Measurements from ENCODE around the gene MARCHF3. TPM values are rescaled to one million over a fixed set of nuclear protein-coding genes. Genes with fewer than 3 reads are reported as not detected.
A peak's percentile ranks its signal among the peaks of the same experiment; 100 is the strongest.

MARCHF3 gene
- total and polyA plus RNA-seq, 2 donors (not counting 3 experiments of a cell fraction or from before 2014, with no cell fraction given): 31.9 to 35.0 TPM

GRCh38 chr5:126970517-126971017, 59.8 kb downstream of the MARCHF3 start:
- BruUV-seq (replicated peaks): no TSS peak
- H3K4me2 ChIP-seq (ENCODE audit: insufficient read depth, low read length): peak overlapping the region; percentile 46
- no peak for TF ChIP-seq EZH2 (IDR thresholded peaks at IDR 0.05; ENCODE audit: borderline replicate concordance, low read depth, low read length, severe bottlenecking)
- peak; percentile 63 for TF ChIP-seq POLR2AphosphoS5 (IDR thresholded peaks at IDR 0.05; ENCODE audit: insufficient read depth, low read depth, low read length)
- peak; percentile 91 for TF ChIP-seq GATA2 (IDR thresholded peaks at IDR 0.05; ENCODE audit: insufficient read depth, insufficient read length, low read depth, low read length)
- no peak for TF ChIP-seq CTCF (IDR thresholded peaks at IDR 0.05; ENCODE audit: extremely low read depth in 1 of 2, insufficient read depth in 1 of 2, low read depth in 1 of 2, low read length in 2 of 2)
- no peak for TF ChIP-seq JUN (IDR thresholded peaks at IDR 0.05; ENCODE audit: borderline replicate concordance, insufficient read depth, insufficient read length, low read depth)
- no peak for TF ChIP-seq MYC (IDR thresholded peaks at IDR 0.05; ENCODE audit: low read depth, low read length)
- TF ChIP-seq FOS (IDR thresholded peaks at IDR 0.05; ENCODE audit: borderline replicate concordance, insufficient read depth, low read length): peak; percentile 11
- TF ChIP-seq POLR2A (IDR thresholded peaks at IDR 0.05; ENCODE audit: low read depth, low read length): no peak
- no peak for TF ChIP-seq MAX (IDR thresholded peaks at IDR 0.05; ENCODE audit: insufficient read depth, insufficient read length)

More at GRCh38 chr5:126970517-126971017, 59.8 kb downstream of the MARCHF3 start:
- intact Hi-C loops (cut with micrococcal nuclease): loop anchor here (1.0 to 5.0 kb wide), 4 partner anchors 43 to 257 kb away; partner anchors contain the start of gene MARCHF3
- Histone ChIP-seq H3K36me3 (ENCODE audit: control insufficient read depth in 2 of 2, extremely low read depth in 1 of 2, insufficient read depth in 2 of 2, low read length in 2 of 2) (no peaks in the 10 kb centered on the region), H2AFZ (ENCODE audit: low read depth, low read length) (no peak overlapping the region), H3K4me1 (ENCODE audit: control insufficient read depth, extremely low read depth, insufficient read depth, low read length) (peaks cover 33% of the 10 kb centered on the region), H4K20me1 (replicated peaks; ENCODE audit: control insufficient read depth, extremely low read depth, insufficient read depth, low read length) (no peaks in the 10 kb centered on the region), H3K27ac (ENCODE audit: insufficient read depth, low read depth, low read length) (peak overlapping the region; percentile 4), H3K27me3 (ENCODE audit: control insufficient read depth in 2 of 2, insufficient read depth in 2 of 2, low read length in 2 of 2) (no peaks in the 10 kb centered on the region), H3K4me3 (replicated peaks in 1 of 3; ENCODE audit: insufficient read depth in 1 of 3, low read depth in 1 of 3, low read length in 3 of 3) (no peak overlapping the region), H3K9me3 (replicated peaks; ENCODE audit: control insufficient read depth, insufficient read depth, low read length) (no peaks in the 10 kb centered on the region), H3K9ac (replicated peaks; ENCODE audit: extremely low read depth, insufficient read depth, low read length) (no peak overlapping the region), H3K79me2 (ENCODE audit: control insufficient read depth, insufficient read depth, low read length) (peaks cover 45% of the 10 kb centered on the region), H3K9me1 (replicated peaks; ENCODE audit: control insufficient read depth, extremely low read depth, insufficient read depth, low read length) (no peaks in the 10 kb centered on the region)
- POLR2A ChIA-PET: no interaction called here
- peak; percentile 85 for FAIRE-seq
- CTCF ChIA-PET: interaction anchor here (0.7 to 2.2 kb wide), 5 partner anchors 13 to 117 kb away, joined by 3 to 12 read pairs (median 3); no protein-coding TSS in a partner anchor
- dilution Hi-C loops (cut with MboI; ENCODE audit: extremely low pct_ligation_motif_present, low sequenced_read_pairs): no loop called here
- peak; percentile 86 for DNase-seq (ENCODE audit: low read depth, low spot score)

All from endothelial cell of umbilical vein (primary cell).